Endodermal cell (in vitro differentiated cells): Measurements from ENCODE around the gene PRPH2. TPM values are rescaled to one million over a fixed set of nuclear protein-coding genes. Genes with fewer than 3 reads are reported as not detected.

Experiments
- DNase-seq: peaks from one replicate; pipeline ENCODE4 v3.0.0-alpha.2; 2017
- H3K27ac ChIP-seq: 2 replicates; pipeline ENCODE4 v1.5.1; 2013; ENCODE audit warnings: mild to moderate bottlenecking, low read depth, low read length, moderate library complexity
- H3K27me3 ChIP-seq: 2 replicates; pipeline ENCODE4 v1.6.1; 2013; ENCODE audit warnings: mild to moderate bottlenecking, low read length, moderate library complexity; ENCODE audit not compliant: insufficient read depth, control insufficient read depth, poor library complexity, severe bottlenecking
- H3K36me3 ChIP-seq: 2 replicates; pipeline ENCODE4 v1.7.0; 2013; ENCODE audit warnings: mild to moderate bottlenecking, low read length, moderate library complexity; ENCODE audit not compliant: control insufficient read depth, insufficient read depth
- H3K4me1 ChIP-seq: one replicate; pipeline ENCODE4 v1.7.0; 2013; ENCODE audit warnings: low read length; ENCODE audit not compliant: control insufficient read depth, insufficient read depth
- H3K4me3 ChIP-seq: 2 replicates; pipeline ENCODE4 v1.5.1; 2013; ENCODE audit warnings: mild to moderate bottlenecking, low read length, moderate library complexity
- H3K9ac ChIP-seq: 2 replicates; pipeline ENCODE4 v1.6.1; 2013; ENCODE audit warnings: mild to moderate bottlenecking, low read length, moderate library complexity; ENCODE audit not compliant: poor library complexity, severe bottlenecking; ENCODE audit errors: extremely low read depth
- H3K9me3 ChIP-seq: 2 replicates; pipeline ENCODE4 v1.6.1; 2013; ENCODE audit warnings: mild to moderate bottlenecking, low read length, moderate library complexity; ENCODE audit not compliant: control insufficient read depth
- H3K27ac Mint-ChIP-seq: 2 replicates; pipeline ENCODE4 v1.8.0; 2020; ENCODE audit warnings: mixed read lengths
- H3K27me3 Mint-ChIP-seq: 2 replicates; pipeline ENCODE4 v1.8.0; 2021; ENCODE audit warnings: mild to moderate bottlenecking, mixed read lengths; ENCODE audit not compliant: insufficient read depth
- H3K36me3 Mint-ChIP-seq: 2 replicates; pipeline ENCODE4 v1.8.0; 2020; ENCODE audit warnings: low read depth, mixed read lengths
- H3K4me1 Mint-ChIP-seq: 2 replicates; pipeline ENCODE4 v1.8.0; 2020; ENCODE audit warnings: mixed read lengths
- H3K4me3 Mint-ChIP-seq: 2 replicates; pipeline ENCODE4 v1.8.0; 2020; ENCODE audit warnings: mild to moderate bottlenecking, moderate library complexity, mixed read lengths
- H3K9me3 Mint-ChIP-seq: 2 replicates; pipeline ENCODE4 v1.8.0; 2020; ENCODE audit warnings: mild to moderate bottlenecking, mixed read lengths
- WGBS, 2 experiments: methylation state at CpG; one replicate each; pipeline versions ENCODE4 v1.1.5 to v1.1.7; 2013; ENCODE audit warnings: missing lambda C conversion rate in 2 of 2, mixed read lengths in 1 of 2; ENCODE audit not compliant: insufficient coverage in 1 of 2, insufficient read length in 1 of 2; 5-methylcytosine and 5-hydroxymethylcytosine counted together
- total RNA-seq, 2 donors: library from RNA; stranded (reverse); fragmentation: NEBNext Ultra II Directional in 1 of 2; extraction: Animal tissue kit (Norgen Biotek cat#: 25700) in 1 of 2; gene quantifications; 2 replicates in 1 of 2; 3 replicates in 1 of 2; pipeline ENCODE4 v1.2.1, GENCODE V29; 2021
- TF ChIP-seq, protein P1 (sequence below): fragments of 200-600 bp; sonication (generic); conservative IDR thresholded peaks from 2 replicates; pipeline ENCODE4 v1.5.0; 2021; ENCODE audit warnings: antibody characterized with exemption, mild to moderate bottlenecking

PRPH2 gene
- total RNA-seq, 2 donors from 2014 or later: 0.35 to 0.40 TPM

DNA sequence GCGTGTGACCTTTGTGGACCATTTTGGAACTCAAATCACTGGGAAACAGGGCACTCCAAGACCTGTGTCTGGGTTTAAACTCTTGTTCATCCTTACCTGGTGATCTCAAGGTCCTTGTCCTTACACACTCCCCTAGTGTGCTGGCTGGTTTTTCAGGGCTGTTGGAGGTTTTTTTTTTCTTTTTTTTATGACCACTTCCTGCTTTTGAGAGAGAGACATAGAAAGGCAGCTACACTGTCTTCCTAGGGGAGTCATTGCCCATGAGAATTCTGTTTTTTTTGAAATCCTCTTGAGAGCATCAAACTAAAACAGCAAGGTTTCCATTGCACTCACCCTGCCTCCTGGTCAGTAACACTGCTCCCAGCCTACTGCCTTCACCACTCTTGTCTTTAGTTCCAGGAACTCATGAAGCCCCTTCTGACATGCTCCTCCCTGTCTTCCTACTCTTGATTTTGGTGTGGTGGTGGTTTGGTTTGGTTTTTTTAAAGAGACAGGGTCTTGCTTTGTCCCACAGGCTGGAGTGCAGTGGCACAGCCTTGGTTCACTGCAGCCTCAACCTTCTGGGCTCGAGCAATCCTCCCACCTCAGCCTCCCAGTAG lies 28.6 kb downstream of the PRPH2 start:
- no peaks in the 10 kb centered on the region for H3K9me3 Mint-ChIP-seq
- peaks cover 52% of the 10 kb centered on the region for H3K36me3 ChIP-seq
- H3K27me3 Mint-ChIP-seq: no peaks in the 10 kb centered on the region
- H3K4me1 ChIP-seq: peaks cover 3% of the 10 kb centered on the region
- no peak overlapping the region for H3K4me3 Mint-ChIP-seq
- 94 to 100% methylated on average over 2 of the region's 2 CpGs for WGBS, 2 experiments
- no peak overlapping the region for H3K27ac ChIP-seq
- no peak overlapping the region for H3K4me3 ChIP-seq
- H3K36me3 Mint-ChIP-seq: peaks cover 50% of the 10 kb centered on the region
- H3K4me1 Mint-ChIP-seq: no peaks in the 10 kb centered on the region
- H3K27ac Mint-ChIP-seq: no peak overlapping the region
- H3K9me3 ChIP-seq: no peaks in the 10 kb centered on the region
- no peak for DNase-seq
- TF ChIP-seq, protein P1, sequence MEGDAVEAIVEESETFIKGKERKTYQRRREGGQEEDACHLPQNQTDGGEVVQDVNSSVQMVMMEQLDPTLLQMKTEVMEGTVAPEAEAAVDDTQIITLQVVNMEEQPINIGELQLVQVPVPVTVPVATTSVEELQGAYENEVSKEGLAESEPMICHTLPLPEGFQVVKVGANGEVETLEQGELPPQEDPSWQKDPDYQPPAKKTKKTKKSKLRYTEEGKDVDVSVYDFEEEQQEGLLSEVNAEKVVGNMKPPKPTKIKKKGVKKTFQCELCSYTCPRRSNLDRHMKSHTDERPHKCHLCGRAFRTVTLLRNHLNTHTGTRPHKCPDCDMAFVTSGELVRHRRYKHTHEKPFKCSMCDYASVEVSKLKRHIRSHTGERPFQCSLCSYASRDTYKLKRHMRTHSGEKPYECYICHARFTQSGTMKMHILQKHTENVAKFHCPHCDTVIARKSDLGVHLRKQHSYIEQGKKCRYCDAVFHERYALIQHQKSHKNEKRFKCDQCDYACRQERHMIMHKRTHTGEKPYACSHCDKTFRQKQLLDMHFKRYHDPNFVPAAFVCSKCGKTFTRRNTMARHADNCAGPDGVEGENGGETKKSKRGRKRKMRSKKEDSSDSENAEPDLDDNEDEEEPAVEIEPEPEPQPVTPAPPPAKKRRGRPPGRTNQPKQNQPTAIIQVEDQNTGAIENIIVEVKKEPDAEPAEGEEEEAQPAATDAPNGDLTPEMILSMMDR: no peak
- no peaks in the 10 kb centered on the region for H3K27me3 ChIP-seq
- no peak overlapping the region for H3K9ac ChIP-seq

DNA sequence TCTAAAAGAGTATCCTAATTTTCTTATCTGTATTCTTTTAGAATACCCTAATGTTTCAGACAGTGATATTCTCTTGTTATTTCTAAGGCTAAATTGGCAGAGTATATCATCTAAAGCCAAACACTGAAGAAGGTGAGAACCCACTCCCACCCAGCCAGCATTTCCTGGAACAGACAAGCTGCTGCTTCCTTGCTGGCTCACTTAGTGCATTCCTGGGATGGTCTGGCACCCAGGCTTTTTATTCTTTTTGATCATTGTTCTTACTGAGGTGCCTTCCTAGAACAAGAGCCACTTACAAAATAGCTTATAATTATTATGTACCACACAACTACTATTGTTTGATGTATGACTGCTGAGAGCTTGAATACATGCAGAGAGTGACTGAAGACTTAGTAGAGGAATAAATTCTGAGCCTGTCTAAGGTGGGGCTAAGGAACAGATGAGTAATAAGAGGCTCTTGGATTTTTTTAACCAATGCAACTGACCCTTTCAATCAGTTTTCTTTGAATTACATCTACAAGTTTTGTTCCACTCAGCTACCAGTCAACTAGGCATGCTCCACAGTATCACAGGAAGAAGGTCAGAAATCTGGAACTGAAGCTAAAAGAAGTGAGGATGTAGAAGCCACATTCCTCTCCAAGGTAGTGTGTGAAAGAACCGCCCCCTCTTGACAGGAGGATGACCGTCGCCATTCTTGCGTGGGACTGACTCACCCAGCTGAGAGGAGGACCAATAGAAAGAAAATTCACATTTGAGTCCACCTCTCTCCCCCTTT lies 30.1 kb downstream of the PRPH2 start:
- Mint-ChIP-seq H3K27me3 (no peaks in the 10 kb centered on the region), H3K4me3 (no peak overlapping the region), H3K9me3 (peaks cover 5% of the 10 kb centered on the region), H3K27ac (no peak overlapping the region), H3K36me3 (peaks cover 65% of the 10 kb centered on the region), H3K4me1 (no peaks in the 10 kb centered on the region)
- no peak for DNase-seq
- Histone ChIP-seq H3K4me3 (no peak overlapping the region), H3K4me1 (peaks cover 3% of the 10 kb centered on the region), H3K27ac (no peak overlapping the region), H3K9ac (no peak overlapping the region), H3K27me3 (no peaks in the 10 kb centered on the region), H3K36me3 (peaks cover 64% of the 10 kb centered on the region), H3K9me3 (no peaks in the 10 kb centered on the region)
- WGBS, 2 experiments: 92% methylated on average over 4 of the region's 4 CpGs; no CpG with 5 or more reads in 1 of the 2 experiments
- TF ChIP-seq, protein P1: no peak

DNA sequence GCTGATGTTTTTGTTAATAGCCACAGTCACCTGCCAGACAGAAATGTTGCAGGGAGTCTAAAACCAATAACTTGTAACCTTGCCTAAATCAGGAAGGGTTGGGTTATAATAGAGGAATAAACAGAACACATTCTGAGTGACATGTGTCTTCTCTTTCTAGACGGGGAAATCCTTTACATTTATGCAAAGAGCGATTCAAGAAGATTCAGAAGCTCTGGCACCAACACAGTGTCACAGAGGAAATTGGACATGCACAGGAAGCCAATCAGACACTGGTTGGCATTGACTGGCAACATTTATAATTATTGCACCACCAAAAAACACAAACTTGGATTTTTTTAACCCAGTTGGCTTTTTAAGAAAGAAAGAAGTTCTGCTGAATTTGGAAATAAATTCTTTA lies 31.5 kb downstream of the PRPH2 start:
- no peak overlapping the region for H3K4me3 ChIP-seq
- WGBS, 2 experiments: 91 to 100% methylated on average over 2 of the region's 2 CpGs
- H3K9ac ChIP-seq: no peak overlapping the region
- no peaks in the 10 kb centered on the region for H3K27me3 Mint-ChIP-seq
- peaks cover 3% of the 10 kb centered on the region for H3K4me1 ChIP-seq
- no peak overlapping the region for H3K27ac Mint-ChIP-seq
- peaks cover 14% of the 10 kb centered on the region for H3K9me3 Mint-ChIP-seq
- no peak for DNase-seq
- peaks cover 64% of the 10 kb centered on the region for H3K36me3 ChIP-seq
- H3K4me3 Mint-ChIP-seq: no peak overlapping the region
- no peaks in the 10 kb centered on the region for H3K4me1 Mint-ChIP-seq
- peaks cover 2% of the 10 kb centered on the region for H3K9me3 ChIP-seq
- no peaks in the 10 kb centered on the region for H3K27me3 ChIP-seq
- TF ChIP-seq, protein P1: no peak
- H3K36me3 Mint-ChIP-seq: peaks cover 77% of the 10 kb centered on the region
- no peak overlapping the region for H3K27ac ChIP-seq
